GM23248 (cell line): ENCODE measurements around the gene CLINT1. TPM values are rescaled to one million over a fixed set of nuclear protein-coding genes. Genes with fewer than 3 reads are reported as not detected.
A peak's percentile ranks its signal among the peaks of the same experiment; 100 is the strongest.
"Not testable (repeated sequence)": the region's sequence is repeated elsewhere in the genome, so short reads cannot be mapped to it uniquely, and the experiment has no call there.

Experiments
- DNase-seq: peaks from one replicate; pipeline ENCODE4 v3.0.0-alpha.2; 2015
- H2AFZ ChIP-seq: fragments of 200-600 bp; sonication (generic); 2 replicates; pipeline ENCODE4 v1.6.1; 2016; ENCODE audit warnings: antibody characterized with exemption
- H3F3A ChIP-seq: fragments of 200-600 bp; sonication (generic); 2 replicates; pipeline ENCODE4 v1.6.1; 2016; ENCODE audit warnings: mild to moderate bottlenecking, antibody characterized with exemption, mixed run types; ENCODE audit not compliant: insufficient read depth
- H3K27ac ChIP-seq: fragments of 200-600 bp; sonication (generic); 2 replicates; pipeline ENCODE4 v1.5.1; 2016; ENCODE audit warnings: mild to moderate bottlenecking
- H3K27me3 ChIP-seq: fragments of 200-600 bp; sonication (generic); replicated peaks from 2 replicates; pipeline ENCODE4 v1.6.1; 2016; ENCODE audit warnings: mild to moderate bottlenecking; ENCODE audit not compliant: insufficient read depth
- H3K36me3 ChIP-seq: fragments of 200-600 bp; sonication (generic); 2 replicates; pipeline ENCODE4 v1.6.1; 2016; ENCODE audit warnings: low read depth, mild to moderate bottlenecking
- H3K4me1 ChIP-seq: fragments of 200-600 bp; sonication (generic); 2 replicates; pipeline ENCODE4 v1.6.1; 2016; ENCODE audit warnings: mild to moderate bottlenecking; ENCODE audit not compliant: insufficient read depth
- H3K4me2 ChIP-seq: fragments of 200-600 bp; sonication (generic); one replicate; pipeline ENCODE4 v1.6.1; 2016; ENCODE audit warnings: mild to moderate bottlenecking; ENCODE audit not compliant: unreplicated experiment
- H3K4me3 ChIP-seq: fragments of 200-600 bp; sonication (generic); 2 replicates; pipeline ENCODE4 v1.5.1; 2016; ENCODE audit warnings: mild to moderate bottlenecking
- H3K79me2 ChIP-seq: fragments of 200-600 bp; sonication (generic); 2 replicates; pipeline ENCODE4 v1.6.1; 2016; ENCODE audit warnings: mild to moderate bottlenecking; ENCODE audit not compliant: insufficient read depth
- H3K9ac ChIP-seq: fragments of 200-600 bp; sonication (generic); 2 replicates; pipeline ENCODE4 v1.6.1; 2016; ENCODE audit warnings: mild to moderate bottlenecking
- H3K9me2 ChIP-seq: fragments of 200-600 bp; sonication (generic); 2 replicates; pipeline ENCODE4 v1.6.1; 2016; ENCODE audit warnings: mixed run types, mild to moderate bottlenecking, moderate library complexity; ENCODE audit not compliant: insufficient read depth
- H3K9me3 ChIP-seq: fragments of 200-600 bp; sonication (generic); one replicate; pipeline ENCODE4 v1.6.1; 2017; ENCODE audit warnings: low read depth
- H4K20me1 ChIP-seq: fragments of 200-600 bp; sonication (generic); 2 replicates; pipeline ENCODE4 v1.6.0; 2016; ENCODE audit not compliant: insufficient read depth
- EZH2 ChIP-seq: fragments of 200-600 bp; sonication (generic); IDR thresholded peaks from 2 replicates; pipeline ENCODE4 v1.6.1; 2018; ENCODE audit warnings: antibody characterized with exemption, mild to moderate bottlenecking; ENCODE audit not compliant: insufficient read depth, poor library complexity, severe bottlenecking
- EZH2phosphoT487 ChIP-seq: fragments of 200-600 bp; sonication (generic); IDR thresholded peaks from 2 replicates; pipeline ENCODE4 v1.6.1; 2018; ENCODE audit warnings: antibody characterized with exemption, moderate library complexity, mild to moderate bottlenecking, low read depth; ENCODE audit not compliant: insufficient read depth
- WGBS, 2 experiments: methylation state at CpG; one replicate each; pipeline ENCODE4 v1.1.6; 2015 to 2017; ENCODE audit warnings: low lambda C conversion rate in 2 of 2, low coverage in 1 of 2; ENCODE audit errors: missing lambda C conversion rate in 2 of 2; 5-methylcytosine and 5-hydroxymethylcytosine counted together
- in situ Hi-C: fragments of 300-500 bp; cut with MboI; formaldehyde crosslinking; loops from 2 replicates; pipeline ENCODE4 v1.15.0; 2020
- polyA plus RNA-seq: library from polyadenylated mRNA; unstranded; fragments of >200 nt; fragmentation: Nextera tagmentation; extraction: Ambion mirVana; gene quantifications from 2 replicates; pipeline ENCODE4 v1.2.1, GENCODE V29; 2016
- total RNA-seq: library from RNA; depleted of rRNA; stranded (reverse); fragments of >200 nt; shearing (Covaris generic); gene quantifications from 2 replicates; pipeline ENCODE4 v1.2.3, GENCODE V29; 2014

CLINT1 gene
- total and polyA plus RNA-seq, 2 experiments from 2014 or later: 56.1 to 68.4 TPM

DNA sequence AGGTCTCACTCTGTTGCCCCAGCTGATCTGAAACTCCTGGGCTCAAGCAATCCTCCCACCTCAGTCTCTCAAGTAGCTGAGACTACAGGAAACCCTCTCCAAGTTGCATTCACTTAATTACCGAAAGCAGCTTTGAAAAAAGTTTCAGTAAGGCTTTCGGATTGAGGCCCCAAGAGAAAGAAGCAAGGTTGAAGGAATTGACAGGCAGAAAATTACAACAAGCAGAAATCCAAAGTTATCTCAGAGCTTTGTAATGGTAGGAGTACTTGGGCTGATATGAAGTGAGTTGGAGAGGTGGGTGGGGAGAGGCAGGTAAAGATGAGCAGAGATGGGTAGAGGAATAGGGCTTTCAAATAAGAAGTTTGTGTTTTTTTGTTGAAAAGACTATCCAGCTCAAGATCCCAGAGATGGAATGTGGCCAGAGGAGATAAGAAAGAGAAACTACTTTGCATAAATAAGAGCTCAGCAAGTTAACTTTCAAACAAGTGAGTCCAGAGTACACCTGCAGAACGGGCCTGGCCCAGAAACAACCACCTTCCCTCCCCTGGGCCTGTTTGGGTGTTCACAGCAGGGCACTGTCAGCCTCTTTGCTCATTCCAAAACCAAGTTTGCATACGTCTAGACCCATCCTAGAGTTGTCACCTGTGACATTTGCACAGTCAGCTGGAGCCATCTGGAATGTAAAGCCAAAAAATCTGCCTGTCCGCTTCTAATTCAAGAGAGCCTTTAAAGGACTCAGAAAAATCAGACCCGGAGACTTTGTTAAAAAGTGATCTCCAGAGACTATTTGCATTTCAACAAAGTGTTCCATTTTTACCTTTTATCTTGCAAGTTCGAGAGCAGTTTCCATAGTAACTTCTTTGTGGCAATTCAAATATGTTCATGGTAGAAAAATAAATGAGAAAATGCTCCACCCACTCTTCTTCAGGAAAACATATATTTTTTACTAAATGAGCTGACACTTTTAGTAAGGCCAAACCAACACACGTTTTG lies 2.2 kb upstream of the CLINT1 start:
- no peak for DNase-seq
- Histone ChIP-seq H3K4me3 (no peak overlapping the region), H3K9me2 (no peaks in the 10 kb centered on the region), H3K4me1 (peaks cover 16% of the 10 kb centered on the region), H3K27ac (no peak overlapping the region), H3K27me3 (no peaks in the 10 kb centered on the region), H3K9me3 (no peaks in the 10 kb centered on the region), H2AFZ (no peak overlapping the region), H3F3A (peaks cover 4% of the 10 kb centered on the region; the same call in 1 of the 2 replicates), H4K20me1 (peaks cover 9% of the 10 kb centered on the region; the same call in 1 of the 2 replicates), H3K9ac (no peak overlapping the region), H3K36me3 (no peaks in the 10 kb centered on the region), H3K4me2 (no peak overlapping the region), H3K79me2 (peaks cover 28% of the 10 kb centered on the region)
- in situ Hi-C loops: no loop called here
- TF ChIP-seq EZH2phosphoT487 (no peak), EZH2 (no peak)
- WGBS, 2 experiments: 56 to 63% methylated on average over 8 of the region's 8 CpGs

DNA sequence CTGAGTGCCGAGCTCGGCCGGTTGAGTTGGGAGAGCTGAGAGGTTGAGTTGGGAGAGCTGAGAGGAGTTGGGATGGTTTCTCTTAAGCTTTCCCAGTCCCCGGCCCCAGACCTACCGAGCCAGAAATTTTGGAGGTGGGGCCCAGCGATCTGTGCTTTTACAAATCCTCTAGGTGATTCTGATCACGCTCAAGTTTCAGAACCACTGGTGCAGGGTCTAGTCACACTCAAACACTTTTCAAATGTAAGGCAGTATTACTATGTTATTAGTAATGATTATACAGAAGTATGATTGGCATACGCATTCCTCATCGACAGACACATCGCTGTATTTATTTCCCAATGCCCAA lies 256 bp upstream of the CLINT1 start:
- TF ChIP-seq EZH2phosphoT487 (no peak), EZH2 (no peak)
- Histone ChIP-seq H3K9me2 (no peaks in the 10 kb centered on the region), H3K9me3 (no peaks in the 10 kb centered on the region), H3K36me3 (no peaks in the 10 kb centered on the region), H3K27ac (no peak overlapping the region), H3K9ac (peak overlapping the region; percentile 93), H4K20me1 (peaks cover 9% of the 10 kb centered on the region; the same call in 1 of the 2 replicates), H3K4me1 (peaks cover 29% of the 10 kb centered on the region), H2AFZ (peak overlapping the region; percentile 81), H3F3A (peaks cover 10% of the 10 kb centered on the region; the same call in 1 of the 2 replicates), H3K4me3 (peak overlapping the region; percentile 97), H3K79me2 (peaks cover 48% of the 10 kb centered on the region), H3K27me3 (no peaks in the 10 kb centered on the region), H3K4me2 (peak overlapping the region; percentile 16)
- WGBS, 2 experiments: 24 to 26% methylated on average over 10 of the region's 10 CpGs
- DNase-seq: no peak
- in situ Hi-C loops: no loop called here

DNA sequence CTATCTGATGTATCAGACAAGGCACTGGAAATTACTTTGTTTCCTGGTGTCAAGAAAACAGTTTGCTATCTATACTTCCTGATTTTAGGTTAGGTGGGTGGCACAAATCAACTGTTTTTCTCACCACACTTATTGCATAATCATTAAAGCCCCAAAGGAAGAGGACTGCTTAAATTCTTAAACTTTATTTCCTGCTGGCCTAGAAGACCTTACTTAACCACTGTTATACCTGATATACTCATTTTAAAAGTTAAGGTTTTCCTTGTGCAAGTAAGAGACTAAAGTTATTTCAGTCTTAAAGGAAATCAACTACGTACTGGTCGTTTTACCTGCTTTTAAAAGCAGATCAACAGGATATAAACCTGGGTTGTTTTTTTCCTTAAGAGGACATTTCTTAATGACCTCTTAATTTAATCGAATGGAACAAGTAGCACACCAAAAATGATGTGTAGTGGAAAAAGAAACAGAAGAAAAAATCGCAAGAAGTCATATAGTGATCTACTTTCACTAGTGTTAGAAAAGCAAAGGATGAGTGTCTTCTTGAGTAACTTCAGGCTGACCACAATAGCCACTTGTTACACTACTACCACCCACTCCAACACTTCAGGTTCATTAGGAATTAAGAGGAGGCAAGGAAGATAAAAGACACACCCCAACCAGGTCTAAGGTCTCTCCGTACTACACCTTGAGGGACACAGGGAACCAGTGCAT lies 974 bp downstream of the CLINT1 start:
- H3K27ac ChIP-seq: peak overlapping the region; percentile 74
- peak; percentile 81 for DNase-seq
- in situ Hi-C loops: no loop called here
- H3K4me1 ChIP-seq: peaks cover 29% of the 10 kb centered on the region
- no peaks in the 10 kb centered on the region for H3K9me3 ChIP-seq
- peaks cover 60% of the 10 kb centered on the region for H3K79me2 ChIP-seq
- peaks cover 10% of the 10 kb centered on the region; the same call in 1 of the 2 replicates for H3F3A ChIP-seq
- 2 to 4% methylated on average over 5 of the region's 5 CpGs for WGBS, 2 experiments
- H3K4me2 ChIP-seq: peak overlapping the region; percentile 98
- H3K9me2 ChIP-seq: no peaks in the 10 kb centered on the region
- TF ChIP-seq EZH2: no peak
- no peak for TF ChIP-seq EZH2phosphoT487
- peak overlapping the region; percentile 81 for H2AFZ ChIP-seq
- peaks cover 15% of the 10 kb centered on the region; the same call in 1 of the 2 replicates for H4K20me1 ChIP-seq
- peak overlapping the region; percentile 97 for H3K4me3 ChIP-seq
- H3K36me3 ChIP-seq: no peaks in the 10 kb centered on the region
- no peaks in the 10 kb centered on the region for H3K27me3 ChIP-seq
- H3K9ac ChIP-seq: peak overlapping the region; percentile 93

DNA sequence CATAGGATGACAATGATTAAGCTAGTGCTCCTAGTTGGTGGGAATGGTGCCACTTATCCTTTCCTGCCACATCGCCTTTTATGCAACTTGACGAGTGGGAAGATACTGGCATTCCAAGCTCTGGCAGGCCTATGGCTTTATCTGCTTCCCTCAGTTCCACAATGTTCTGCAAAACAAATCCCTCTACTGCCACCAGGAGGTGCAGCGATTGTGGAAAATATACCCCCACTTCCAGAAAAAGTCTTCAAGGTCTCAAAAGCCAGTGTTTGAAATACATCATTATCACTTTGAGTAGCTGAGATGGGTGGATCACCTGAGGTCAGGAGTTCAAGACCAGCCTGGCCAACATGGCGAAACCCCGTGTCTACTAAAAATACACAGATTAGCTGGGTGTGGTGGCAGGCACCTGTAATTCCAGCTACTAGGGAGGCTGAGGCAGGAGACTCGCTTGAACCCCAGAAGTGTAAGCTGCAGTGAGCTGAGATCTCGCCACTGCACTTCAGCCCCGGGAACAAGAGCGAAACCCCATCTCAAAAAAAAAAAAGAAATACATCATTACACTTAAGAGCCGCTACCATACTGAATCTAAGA lies 3.4 kb downstream of the CLINT1 start:
- Histone ChIP-seq H2AFZ (no peak overlapping the region), H3K9me2 (no peaks in the 10 kb centered on the region), H3K9me3 (no peaks in the 10 kb centered on the region), H3F3A (peaks cover 10% of the 10 kb centered on the region; the same call in 1 of the 2 replicates), H3K4me1 (peaks cover 29% of the 10 kb centered on the region), H3K4me2 (no peak overlapping the region), H3K9ac (no peak overlapping the region), H3K36me3 (no peaks in the 10 kb centered on the region), H3K4me3 (no peak overlapping the region), H4K20me1 (peaks cover 28% of the 10 kb centered on the region; the same call in 1 of the 2 replicates), H3K27me3 (no peaks in the 10 kb centered on the region), H3K79me2 (peaks cover 85% of the 10 kb centered on the region), H3K27ac (no peak overlapping the region)
- in situ Hi-C loops: no loop called here
- peak; percentile 79 for DNase-seq
- TF ChIP-seq EZH2: no peak
- TF ChIP-seq EZH2phosphoT487: no peak
- 57 to 62% methylated on average over 10 of the region's 10 CpGs for WGBS, 2 experiments

DNA sequence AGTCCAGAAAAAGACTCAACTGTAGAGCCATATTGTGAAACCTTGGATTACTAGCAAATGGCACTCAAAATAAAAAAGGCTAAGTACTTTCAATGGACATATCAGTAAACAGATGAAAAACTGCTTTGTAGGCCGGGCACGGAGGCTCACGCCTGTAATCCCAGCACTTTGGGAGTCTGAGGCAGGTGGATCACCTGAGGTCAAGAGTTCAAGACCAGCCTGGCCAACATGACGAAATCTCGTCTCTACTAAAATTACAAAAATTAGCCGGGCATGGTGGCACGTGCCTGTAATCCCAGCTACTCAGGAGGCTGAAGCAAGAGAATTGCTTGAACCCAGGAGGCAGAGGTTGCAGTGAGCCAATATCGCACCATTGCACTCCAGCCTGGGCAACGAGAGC lies 5.6 kb downstream of the CLINT1 start:
- 90 to 96% methylated on average over 8 to 9 of the region's 9 CpGs for WGBS, 2 experiments
- H3K9me3 ChIP-seq: not testable (repeated sequence)

More for the DNA sequence above, 5.6 kb downstream of the CLINT1 start:
- H3K27ac ChIP-seq, H2AFZ ChIP-seq, H3K4me2 ChIP-seq, in situ Hi-C loops, H3K9me2 ChIP-seq, DNase-seq, H3K36me3 ChIP-seq, H3F3A ChIP-seq, H3K27me3 ChIP-seq, H3K9ac ChIP-seq, H3K4me3 ChIP-seq: not testable (repeated sequence)
- Histone ChIP-seq H3K79me2 (peaks cover 100% of the 10 kb centered on the region), H3K4me1 (peaks cover 29% of the 10 kb centered on the region), H4K20me1 (peaks cover 43% of the 10 kb centered on the region; the same call in 1 of the 2 replicates)
